NAMALWA (cell line): ENCODE results near the gene BRIP1.
A peak's percentile ranks its signal among the peaks of the same experiment; 100 is the strongest.
"Not testable (repeated sequence)": the region's sequence is repeated elsewhere in the genome, so short reads cannot be mapped to it uniquely, and the experiment has no call there.

Source experiments
- DNase-seq: peaks from one replicate; pipeline ENCODE4 v3.0.0-alpha.2; 2015; ENCODE audit warnings: low spot score

BRIP1 gene

DNA sequence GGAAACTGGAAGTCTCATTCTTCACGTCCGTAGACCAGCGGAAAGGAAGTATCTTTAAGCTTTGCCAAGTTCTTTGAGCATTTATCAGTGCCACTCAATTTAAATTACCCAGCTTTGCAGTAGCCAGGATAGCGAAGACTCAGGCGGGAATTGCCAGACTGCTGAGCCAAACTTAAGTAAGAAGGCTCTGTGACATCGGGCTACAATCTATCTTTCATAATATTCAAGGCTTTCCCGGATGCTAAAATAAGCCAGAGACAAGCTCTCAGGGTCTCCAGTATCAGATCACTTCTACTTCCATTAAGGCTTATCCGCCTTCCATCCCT lies 436 bp upstream of the BRIP1 start:
- DNase-seq: no peak

DNA sequence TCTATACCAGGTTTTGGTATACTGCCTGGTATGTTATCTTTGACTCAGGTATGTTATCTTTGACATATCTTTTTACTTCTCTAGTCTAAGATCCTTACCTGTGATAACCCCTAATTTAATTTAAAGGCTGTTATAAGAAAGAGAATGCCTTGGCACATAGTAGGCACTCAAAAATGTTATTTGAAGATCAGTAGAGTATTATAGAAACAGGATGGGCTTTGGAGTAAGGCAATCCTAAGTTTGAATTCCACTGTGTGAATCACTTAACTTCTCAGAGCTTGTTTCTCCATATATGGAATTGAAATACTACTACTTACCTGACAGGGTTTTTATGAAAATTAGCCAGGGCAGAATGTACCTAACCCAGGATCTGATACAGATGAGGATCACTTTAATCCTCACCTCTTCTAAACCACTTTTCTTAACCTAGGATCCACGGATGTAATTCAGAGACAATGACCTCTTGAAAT lies 1.2 kb downstream of the BRIP1 start:
- DNase-seq: peak; percentile 27

DNA sequence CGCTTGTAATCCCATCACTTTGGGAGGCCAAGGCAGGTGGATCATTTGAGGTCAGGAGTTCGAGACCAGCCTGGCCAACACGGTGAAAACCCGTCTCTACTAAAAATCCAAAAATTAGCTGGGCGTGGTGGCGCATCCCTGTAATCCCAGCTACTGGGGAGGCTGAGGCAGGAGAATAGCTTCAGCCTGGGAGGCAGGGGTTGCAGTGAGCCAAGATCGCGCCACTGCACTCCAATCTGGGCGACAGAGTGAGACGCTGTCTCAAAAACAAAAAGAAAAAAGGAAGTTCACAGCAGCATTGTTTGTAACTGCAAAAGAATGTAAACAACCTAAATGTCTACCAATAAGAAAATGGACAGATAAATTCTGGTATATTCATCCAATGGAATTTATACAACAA lies 2.9 kb downstream of the BRIP1 start:
- DNase-seq: not testable (repeated sequence)

DNA sequence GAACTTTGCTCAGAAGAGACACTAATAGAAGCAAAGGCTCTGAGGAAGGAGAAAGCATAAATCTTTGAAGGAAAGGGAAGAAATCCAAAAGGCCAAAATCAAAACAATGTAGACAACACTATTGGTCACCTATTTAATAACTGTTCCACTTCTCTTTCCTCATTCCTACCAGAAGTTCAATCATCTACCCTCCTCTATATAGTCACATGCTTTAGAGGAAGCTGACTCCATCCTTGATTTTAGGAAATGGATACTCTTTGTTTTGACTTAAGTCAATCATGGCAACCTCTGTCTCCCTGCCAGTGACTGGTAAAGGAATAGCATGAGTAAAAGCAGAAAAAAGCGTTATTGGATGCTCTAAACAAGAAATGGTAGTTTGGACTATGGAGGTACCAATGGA lies 7.3 kb downstream of the BRIP1 start:
- no peak for DNase-seq

DNA sequence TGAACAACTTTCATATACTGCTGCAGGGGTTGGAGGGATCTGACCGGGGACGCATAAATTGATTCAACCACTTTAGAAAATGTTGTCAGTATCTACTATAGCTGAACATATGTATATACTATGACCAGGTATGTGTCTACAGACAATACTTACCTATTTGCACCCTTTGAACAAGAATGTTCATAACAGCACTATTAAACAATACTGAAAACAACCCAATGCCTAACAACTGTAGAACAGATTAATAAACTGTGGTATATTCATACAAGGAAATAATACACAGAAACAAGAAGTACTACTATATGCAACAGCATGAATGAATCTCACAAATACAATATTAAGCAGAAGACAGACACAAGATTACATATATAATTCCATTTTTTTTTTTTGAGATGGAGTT lies 10.5 kb downstream of the BRIP1 start:
- no peak for DNase-seq

DNA sequence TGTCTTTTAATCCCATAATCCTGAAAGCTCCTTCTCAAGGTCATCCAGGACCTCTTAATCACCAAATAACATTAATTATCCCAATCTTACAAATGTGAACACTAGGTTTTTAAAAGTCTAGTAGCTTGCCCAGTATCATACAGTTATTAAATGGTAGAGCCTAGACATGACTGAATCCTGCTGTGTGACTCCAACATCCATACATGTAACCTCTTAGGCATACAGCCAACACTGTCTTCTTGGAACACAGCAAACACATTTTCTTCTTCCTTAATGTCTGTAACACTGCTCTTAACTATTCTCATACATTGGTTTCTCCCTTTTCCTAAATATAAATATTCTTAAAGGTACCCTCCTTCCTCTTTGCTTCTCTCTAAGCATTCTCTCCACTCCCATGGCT lies 13.7 kb downstream of the BRIP1 start:
- no peak for DNase-seq

DNA sequence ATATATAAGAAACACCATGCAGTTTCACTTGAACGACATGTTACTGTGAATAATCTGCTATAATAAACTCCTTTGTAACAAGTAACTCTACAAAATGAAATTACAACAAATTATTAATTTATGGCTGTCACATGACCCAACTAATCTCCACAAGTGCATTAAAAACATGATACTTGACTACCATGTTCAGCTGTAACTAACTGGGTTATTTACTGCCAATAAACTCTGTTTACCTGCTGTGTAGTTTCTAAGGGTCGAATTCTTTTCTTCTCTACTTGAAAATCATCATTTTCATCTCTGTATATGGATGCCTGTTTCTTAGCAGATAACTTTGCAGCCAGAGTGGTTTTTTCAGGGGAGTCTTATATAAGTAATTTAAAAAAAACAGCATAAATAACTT lies 14.4 kb downstream of the BRIP1 start:
- no peak for DNase-seq

DNA sequence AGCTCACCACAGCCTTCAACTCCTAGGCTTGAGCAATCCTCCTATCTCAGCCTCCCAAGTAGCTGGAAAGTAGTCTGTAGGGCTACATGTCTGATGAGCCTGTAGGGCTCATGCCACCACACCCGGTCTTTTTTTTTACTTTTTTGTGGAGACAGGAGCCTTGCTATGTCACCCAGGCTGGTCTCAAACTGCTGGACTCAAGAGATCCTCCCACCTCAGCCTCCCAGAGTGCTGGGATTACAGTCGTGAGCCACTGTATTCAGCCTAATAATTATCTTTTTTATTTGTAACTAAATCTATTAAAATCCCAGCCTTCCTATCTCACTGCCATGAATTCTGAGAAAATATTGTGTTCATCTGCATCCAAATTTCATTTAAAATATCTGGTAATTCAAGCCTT lies 15.1 kb downstream of the BRIP1 start:
- no peak for DNase-seq

DNA sequence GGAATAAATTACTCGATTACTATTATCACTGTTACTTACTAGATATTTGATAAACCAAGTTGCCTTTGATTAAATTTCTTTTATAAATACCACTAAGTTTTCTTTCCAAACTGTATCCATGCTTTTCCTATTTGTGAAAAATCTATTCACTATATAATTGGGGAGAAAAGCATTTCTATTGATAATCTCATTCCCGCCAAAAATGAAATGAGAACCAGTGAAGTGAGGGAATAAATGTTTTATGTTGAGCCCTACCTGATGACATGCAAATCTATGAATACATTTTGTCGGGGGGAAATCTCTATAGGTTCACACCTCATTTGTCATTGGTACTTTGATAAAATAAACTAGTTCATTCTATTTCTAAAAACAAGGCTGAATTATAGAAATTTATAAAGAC lies 15.7 kb downstream of the BRIP1 start:
- no peak for DNase-seq

DNA sequence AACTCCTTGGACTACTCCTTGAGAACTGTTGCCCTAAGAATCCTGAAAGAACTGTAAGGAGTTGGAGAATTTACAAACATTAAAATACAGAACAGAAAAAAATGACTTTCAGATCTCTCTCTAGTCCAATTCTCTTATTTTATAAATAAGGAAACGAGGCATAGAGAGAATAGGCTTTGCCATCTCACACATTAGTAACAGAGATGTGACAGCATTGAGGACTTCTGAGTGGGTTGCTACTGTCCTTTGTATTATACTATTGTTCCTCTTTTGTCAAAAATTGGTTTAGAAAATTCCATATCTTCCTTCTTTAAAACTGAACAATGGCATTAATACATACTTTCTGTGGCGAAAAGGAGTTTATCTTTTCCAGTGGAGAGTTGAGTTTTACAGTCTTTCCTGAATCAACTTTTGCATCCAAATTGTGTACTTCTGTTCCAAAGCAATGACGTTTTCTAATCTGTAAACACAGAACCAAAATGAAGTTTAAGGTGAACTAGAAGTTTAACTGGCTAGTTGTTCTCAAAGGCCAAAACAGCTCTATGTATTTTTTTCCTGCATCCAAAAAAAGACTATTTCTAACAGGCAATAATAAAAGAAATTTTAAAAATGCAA lies 16.5 kb downstream of the BRIP1 start:
- no peak for DNase-seq

DNA sequence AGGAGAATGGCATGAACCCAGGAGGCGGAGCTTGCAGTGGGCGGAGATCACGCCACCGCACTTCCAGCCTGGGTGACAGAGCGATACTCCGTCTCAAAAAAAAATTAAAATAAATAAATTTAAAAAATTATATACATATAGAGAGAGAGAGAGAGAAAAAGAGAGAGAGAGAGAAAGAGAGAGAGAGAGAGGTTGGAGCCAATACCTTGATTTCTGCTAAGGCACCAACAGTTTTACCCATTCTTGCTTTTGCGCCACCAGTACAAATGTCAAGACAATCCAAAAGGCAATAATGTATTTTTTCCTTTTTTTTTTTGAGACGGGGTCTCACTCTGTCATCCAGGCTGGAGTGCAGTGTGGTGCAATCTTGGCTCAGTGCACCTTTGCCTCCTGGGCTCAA lies 17.2 kb downstream of the BRIP1 start:
- no peak for DNase-seq

DNA sequence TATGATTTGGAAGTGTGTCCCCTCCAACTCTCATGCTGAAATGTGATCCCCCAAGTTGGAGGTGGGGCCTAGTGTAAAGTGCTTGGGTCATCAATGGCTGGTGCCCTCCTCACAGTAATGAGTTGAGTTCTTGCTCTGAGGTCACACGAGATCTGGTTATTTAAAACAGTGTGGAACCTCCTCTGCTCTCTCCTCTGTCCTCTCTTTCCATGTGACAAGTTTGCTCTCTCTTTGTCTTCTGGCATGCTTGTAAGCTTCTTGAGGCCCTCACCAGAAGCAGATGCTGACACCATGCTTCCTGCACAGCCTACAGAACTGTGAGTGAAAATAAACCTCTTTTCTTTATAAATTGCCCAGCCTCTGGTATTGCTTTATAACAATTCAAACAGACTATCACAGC lies 19.9 kb downstream of the BRIP1 start:
- DNase-seq: no peak

DNA sequence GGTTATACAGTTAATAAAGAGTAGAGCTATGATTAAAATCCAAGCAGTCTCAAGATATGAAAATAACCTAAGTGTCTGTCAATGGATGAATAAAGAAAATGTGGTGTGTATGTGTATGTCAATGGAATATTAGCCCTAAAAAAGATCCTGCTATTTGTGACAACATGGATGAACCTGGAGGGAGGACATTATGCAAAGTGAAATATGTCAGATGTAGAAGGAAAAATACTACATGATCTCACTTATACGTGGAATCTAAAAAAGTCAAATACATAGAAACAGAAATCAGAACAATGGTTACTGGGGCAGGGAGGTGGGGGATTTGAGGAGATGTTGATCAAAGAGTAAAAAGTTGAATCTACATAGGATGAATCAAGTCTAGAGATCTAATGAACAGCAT lies 20.4 kb downstream of the BRIP1 start:
- DNase-seq: no peak

DNA sequence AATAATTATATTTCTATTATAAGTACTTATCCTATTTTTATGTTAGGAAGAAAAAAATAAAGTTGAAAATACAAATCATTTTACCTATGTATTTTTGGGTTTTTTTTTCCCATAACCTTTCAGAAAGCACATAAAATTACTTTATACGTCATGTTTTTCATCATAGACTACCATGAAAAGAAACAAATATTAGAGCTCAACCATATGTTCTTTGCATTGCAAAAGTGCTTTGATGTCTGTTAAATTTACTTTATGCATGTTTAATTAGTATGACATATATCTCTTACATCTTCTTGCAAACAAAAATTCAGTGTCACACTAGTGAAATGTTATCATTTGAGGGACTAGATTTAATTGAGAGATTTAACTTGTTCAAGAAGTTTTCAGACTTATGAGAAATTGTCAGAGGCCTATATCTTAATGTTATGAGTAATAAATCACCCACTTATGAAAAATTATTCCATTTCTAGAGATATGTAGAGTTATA lies 24.0 kb downstream of the BRIP1 start:
- no peak for DNase-seq

DNA sequence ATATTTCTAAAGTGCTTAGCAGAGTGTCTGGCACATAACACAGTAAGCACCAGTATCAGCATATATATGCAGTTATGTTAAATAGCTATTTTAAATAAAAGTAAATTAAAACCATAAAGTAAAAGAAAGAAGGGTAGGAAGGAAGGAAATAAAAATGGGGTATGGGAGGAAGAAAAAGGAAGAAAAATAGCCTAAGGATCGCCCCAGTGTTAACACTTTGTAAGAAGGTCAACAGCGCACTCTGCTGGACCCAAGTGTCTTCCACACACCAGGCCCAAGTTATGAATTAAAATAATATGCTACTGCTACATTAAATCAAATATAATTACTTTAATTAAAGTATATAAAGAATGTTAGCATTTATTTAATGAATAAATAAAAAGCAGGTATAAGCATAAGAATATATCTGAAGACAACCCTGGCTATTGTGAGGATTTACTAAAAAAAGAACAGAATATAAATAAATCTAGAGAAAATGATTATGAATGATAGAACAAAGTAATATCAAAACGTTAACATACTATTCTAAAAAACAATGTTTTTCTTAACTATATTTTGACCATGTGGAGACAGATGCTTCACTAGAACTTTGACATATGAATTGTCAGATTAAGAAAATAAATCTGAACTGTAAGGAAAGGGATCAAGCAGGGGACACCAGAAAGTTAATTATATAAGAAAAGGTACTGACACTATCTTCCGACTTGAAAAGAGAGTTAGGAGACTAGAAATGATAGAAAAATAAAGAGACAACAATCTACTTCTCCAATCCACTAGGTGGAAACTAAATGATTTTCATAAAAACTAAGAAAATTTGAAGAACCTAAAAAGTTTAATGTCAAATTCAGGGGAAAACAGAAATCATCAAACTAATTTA lies 25.9 kb downstream of the BRIP1 start:
- peak; percentile 76 for DNase-seq

DNA sequence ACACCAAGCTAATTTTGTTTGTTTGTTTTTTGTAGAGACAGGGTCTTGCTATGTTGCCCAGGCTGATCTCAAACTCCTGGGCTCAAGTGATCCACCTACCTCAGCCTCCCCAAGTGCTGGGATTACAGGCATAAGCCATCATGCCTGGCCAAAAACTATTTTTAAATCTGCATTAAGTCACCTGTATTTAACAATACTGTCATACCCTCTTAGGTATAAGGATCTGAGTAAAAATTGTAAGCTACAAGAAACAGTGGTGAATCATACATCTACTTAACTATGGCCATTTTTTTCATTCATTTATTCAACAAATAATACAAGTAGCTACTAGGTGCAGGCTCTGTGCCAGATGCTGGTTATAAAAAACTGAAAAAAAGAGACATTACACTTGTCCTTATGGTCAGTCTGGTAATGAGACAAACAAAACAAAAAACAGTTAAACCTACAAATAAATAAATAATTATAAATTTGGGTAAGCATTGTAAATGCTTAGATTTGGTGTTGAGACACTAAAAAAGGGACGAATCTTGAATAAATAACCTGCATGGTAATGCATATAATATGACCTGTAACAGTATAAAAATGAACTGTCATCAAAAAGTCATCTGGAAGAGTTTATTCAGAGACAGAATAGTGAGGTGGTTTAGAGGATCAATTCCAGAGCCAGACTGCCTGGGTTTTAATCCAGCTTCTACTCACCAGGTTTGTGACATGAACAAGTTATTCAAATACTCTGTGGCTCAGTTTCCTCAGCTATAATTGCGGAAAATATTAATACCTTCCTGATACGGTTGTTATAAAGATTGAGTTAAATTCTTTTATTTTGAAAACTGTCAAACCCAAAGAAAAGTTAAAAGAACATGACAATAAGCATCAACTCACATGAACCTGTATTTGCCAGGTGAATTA lies 26.8 kb downstream of the BRIP1 start:
- no peak for DNase-seq

DNA sequence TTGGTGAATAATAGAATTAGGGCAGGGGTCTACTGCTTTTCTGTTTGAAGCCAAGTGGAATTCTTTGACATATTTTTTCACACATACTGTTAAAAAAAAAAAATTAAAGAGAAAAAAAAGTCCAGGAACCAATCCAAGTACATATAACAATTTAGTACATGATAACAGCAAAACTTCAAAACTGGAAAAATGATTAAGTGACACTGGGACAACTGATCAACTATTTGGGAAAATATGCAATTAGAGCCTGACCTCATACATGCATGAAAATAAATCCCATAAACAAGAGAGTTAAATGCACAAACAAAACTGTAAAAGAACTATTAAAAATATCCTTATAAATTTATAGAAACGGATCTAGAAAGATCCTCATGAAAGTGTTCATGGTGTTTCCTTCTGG lies 27.7 kb downstream of the BRIP1 start:
- no peak for DNase-seq

DNA sequence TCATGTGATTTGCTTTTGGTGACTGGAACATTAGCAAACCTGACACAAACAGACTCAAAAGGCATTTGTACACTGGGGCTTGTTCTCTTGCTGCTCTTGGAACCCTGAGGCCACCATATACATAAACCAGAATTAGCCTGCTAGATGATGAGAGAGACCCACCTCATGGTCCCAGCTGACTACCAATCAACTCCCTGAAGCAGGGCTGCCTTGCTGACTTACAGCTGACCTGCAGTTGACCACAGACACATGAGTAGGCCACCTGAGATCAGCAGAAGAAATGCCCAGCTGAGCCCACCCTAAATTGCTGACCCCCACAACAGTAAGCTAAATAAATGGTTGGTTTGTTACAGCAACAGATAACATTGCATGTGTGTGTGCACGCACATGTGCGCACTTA lies 28.7 kb downstream of the BRIP1 start:
- no peak for DNase-seq

DNA sequence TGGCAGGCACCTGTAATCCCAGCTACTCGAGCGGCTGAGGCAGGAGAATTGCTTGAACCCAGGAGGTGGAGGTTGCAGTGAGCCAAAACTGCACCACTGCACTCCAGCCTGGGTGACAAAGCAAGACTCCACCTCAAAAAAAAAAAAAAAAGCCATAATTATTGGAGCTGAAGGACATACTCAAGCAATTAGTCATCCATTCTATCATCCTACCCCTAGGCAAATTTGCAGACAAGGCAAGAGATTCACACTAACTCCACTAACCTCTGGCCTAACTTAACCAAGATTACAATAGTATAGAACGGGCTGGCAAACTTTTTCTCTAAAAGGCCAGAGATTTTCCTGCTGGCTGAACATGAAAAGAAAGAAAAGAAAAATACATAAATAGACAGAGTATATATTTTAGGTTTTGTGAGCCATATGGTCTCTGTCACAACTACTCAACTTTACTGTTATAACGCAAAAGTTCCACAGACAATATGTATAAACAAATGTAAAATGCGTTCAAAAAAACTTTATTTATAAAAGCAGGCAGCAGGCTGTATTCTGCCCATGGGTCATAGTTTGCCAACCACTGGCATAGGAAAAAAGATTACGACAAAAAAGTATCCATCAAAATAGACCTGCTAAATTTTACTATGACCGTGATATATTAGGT lies 29.7 kb downstream of the BRIP1 start:
- DNase-seq: no peak

DNA sequence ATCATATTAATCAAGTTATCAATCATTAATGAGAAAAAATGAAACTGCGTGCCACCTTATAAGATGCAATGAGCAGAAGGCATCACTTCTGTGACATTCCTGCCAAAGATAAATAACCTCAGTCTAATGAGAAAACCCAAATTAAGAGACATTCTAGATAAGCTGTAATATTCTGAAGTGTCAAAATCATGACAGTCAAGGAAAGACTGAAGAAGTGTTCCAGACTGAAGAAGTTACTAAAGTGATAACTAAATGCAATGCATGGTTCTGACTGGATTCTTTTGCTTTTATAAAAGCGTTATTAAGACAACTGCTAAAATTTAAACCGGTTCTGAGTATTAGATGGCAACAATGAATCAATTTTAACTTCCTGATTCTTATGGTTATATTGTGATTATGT lies 30.9 kb downstream of the BRIP1 start:
- no peak for DNase-seq

DNA sequence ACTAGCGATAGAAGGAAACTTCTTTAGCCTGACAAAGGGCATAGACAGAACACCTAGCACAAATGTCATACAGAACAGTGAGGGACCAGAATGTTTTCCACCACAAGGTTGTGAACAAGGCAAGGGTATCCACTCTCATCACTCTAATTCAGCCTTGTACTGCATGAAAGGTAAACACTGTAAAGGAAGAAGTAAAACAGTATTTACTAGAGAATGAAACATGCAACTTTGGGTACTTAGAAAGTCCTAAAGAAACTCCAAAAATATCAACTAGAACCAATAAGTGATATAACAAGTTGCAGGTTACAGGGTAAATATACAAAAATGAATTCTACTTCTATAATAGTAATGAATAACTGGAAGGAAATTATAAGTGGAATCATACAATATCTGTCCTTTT lies 32.2 kb downstream of the BRIP1 start:
- no peak for DNase-seq

DNA sequence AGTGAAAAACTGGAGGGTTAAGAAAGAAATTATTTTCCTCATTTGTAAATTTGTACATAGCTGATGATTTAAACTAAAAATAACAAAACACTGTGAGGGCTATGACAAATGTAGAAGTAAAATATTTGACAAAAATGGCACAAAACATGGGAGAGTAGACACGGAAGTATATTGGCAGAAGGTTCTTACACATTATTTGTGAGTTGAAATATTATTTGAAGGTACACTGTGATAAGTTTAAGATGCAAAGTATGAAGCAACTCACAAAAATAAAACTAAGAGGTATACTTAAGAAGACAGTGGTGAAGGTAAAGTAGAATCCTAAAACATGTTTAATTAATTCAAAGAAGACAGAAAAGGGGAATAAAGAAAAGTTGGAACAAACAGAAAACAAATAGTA lies 34.6 kb downstream of the BRIP1 start:
- DNase-seq: no peak
